ENCODE results near the gene GPBP1L1. TPM values are rescaled to one million over a fixed set of nuclear protein-coding genes. Genes with fewer than 3 reads are reported as not detected.
"Not testable (repeated sequence)": the region's sequence is repeated elsewhere in the genome, so short reads cannot be mapped to it uniquely, and the experiment has no call there.

Gene GPBP1L1
- total RNA-seq, 4 donors from 2014 or later, result 121 to 219 (median 131) TPM

DNA sequence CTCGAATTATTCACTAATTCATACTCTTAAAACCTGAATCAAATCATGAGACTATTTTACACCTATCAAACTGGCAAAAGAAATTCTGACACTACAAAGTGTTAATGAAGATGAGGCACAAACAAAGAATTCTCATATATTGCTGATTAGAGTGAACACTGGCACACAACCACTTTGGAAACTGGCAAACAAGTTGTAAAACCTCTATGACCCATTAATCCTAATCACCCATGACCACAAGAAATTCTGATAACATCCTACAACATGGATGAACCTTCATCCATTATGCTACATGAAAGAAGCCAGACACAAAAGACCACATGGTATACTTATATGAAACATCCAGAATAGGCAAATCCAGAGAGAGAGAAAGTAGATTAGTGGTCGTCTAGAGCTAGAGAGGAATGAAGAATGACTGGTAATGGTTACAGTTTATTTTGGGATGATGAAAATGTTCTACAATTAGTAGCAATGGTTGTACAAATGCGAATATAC, 8.5 kb downstream of the GPBP1L1 start:
- Histone ChIP-seq H3K27ac (no peak overlapping the region), H3K4me3 (no peak overlapping the region), H3K27me3 (no peaks in the 10 kb centered on the region), H3K9me3 (no peaks in the 10 kb centered on the region), H3K36me3 (no peaks in the 10 kb centered on the region), H3K4me1 (peaks cover 53% of the 10 kb centered on the region)
- no peak for TF ChIP-seq POLR2AphosphoS5 (IDR thresholded peaks at IDR 0.05)
- no peak for TF ChIP-seq POLR2A (IDR thresholded peaks at IDR 0.05)
- 60% methylated on average over 3 of the region's 3 CpGs for WGBS
- no peak for DNase-seq (ENCODE audit: low spot score in 2 of 2)

DNA sequence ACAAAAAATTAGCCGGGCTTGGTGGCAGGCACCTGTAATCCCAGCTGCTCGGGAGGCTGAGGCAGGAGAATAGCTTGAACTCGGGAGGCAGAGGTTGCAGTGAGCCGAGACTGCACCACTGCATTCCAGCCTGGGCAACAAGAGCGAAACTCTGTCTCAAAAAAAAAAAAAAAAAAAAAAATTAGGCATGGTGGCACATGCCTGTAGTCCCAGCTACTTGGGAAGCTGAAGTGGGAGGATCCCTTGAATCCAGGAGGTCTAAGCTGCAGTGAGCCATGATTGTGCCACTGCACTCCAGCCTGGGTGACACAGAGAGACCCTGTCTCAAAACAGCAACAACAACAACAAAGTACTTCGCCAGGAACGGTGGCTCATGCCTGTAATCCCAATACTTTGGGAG, 9.8 kb downstream of the GPBP1L1 start:
- not testable (repeated sequence) for H3K36me3 ChIP-seq; DNase-seq (ENCODE audit: low spot score in 2 of 2); H3K27ac ChIP-seq; H3K9me3 ChIP-seq; H3K27me3 ChIP-seq; H3K4me3 ChIP-seq
- 90% methylated on average over 7 of the region's 7 CpGs for WGBS
- H3K4me1 ChIP-seq, result peaks cover 44% of the 10 kb centered on the region

DNA sequence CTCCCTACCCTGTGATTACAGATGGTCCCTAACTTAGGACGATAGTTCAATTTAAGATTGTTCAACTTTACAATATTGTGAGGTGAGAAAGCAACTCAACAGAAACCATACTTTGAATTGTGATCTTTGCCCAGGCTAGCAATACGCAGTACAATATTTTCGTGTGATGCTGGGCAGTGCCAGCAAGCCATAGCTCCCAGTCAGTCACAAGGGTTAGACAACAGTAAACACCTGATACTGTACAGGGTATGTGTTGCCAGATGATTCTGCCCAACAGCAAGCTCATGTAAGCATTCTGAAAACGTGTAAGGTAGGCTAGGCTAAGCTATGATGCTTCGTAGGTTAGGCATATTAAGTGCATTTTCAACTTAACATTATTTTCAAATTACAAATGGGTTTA, 11.9 kb downstream of the GPBP1L1 start:
- DNase-seq (ENCODE audit: low spot score in 2 of 2), result no peak
- WGBS, result 68% methylated on average over 5 of the region's 5 CpGs
- Histone ChIP-seq H3K27ac (no peak overlapping the region), H3K4me3 (no peak overlapping the region), H3K4me1 (peaks cover 32% of the 10 kb centered on the region), H3K9me3 (no peaks in the 10 kb centered on the region), H3K27me3 (no peaks in the 10 kb centered on the region), H3K36me3 (no peaks in the 10 kb centered on the region)
- TF ChIP-seq POLR2A (IDR thresholded peaks at IDR 0.05) (no peak), EP300 (IDR thresholded peaks at IDR 0.05) (no peak), POLR2AphosphoS5 (IDR thresholded peaks at IDR 0.05) (no peak)
- TF ChIP-seq, protein P1, sequence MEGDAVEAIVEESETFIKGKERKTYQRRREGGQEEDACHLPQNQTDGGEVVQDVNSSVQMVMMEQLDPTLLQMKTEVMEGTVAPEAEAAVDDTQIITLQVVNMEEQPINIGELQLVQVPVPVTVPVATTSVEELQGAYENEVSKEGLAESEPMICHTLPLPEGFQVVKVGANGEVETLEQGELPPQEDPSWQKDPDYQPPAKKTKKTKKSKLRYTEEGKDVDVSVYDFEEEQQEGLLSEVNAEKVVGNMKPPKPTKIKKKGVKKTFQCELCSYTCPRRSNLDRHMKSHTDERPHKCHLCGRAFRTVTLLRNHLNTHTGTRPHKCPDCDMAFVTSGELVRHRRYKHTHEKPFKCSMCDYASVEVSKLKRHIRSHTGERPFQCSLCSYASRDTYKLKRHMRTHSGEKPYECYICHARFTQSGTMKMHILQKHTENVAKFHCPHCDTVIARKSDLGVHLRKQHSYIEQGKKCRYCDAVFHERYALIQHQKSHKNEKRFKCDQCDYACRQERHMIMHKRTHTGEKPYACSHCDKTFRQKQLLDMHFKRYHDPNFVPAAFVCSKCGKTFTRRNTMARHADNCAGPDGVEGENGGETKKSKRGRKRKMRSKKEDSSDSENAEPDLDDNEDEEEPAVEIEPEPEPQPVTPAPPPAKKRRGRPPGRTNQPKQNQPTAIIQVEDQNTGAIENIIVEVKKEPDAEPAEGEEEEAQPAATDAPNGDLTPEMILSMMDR (IDR thresholded peaks at IDR 0.05), result no peak

DNA sequence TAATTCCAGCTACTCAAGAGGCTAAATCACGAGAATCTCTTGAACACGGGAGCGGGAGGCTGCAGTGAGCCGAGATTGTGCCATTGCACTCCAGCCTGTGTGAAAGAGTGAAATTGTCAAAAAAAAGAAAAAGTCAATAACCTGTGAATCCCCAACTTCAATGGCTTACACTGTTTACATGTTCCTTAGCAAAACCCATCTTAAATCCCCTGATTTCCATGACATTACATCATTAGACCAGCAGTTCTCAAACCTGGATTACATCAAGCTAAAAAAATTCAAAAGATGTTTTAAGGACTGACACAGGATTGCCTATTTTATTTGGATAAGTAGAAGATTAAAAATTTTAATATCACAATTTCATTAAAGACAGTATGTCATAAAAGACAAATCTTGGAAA, 12.4 kb downstream of the GPBP1L1 start:
- no peak overlapping the region for H3K4me3 ChIP-seq
- H3K36me3 ChIP-seq, result no peaks in the 10 kb centered on the region
- TF ChIP-seq, protein P1 (IDR thresholded peaks at IDR 0.05), result no peak
- no peak for TF ChIP-seq EP300 (IDR thresholded peaks at IDR 0.05)
- no peak for TF ChIP-seq POLR2A (IDR thresholded peaks at IDR 0.05)
- no peak for TF ChIP-seq POLR2AphosphoS5 (IDR thresholded peaks at IDR 0.05)
- no peak overlapping the region for H3K27ac ChIP-seq
- DNase-seq (ENCODE audit: low spot score in 2 of 2), result no peak
- WGBS, result 92% methylated on average over 4 of the region's 4 CpGs
- no peaks in the 10 kb centered on the region for H3K9me3 ChIP-seq
- no peaks in the 10 kb centered on the region for H3K27me3 ChIP-seq
- H3K4me1 ChIP-seq, result peaks cover 32% of the 10 kb centered on the region

DNA sequence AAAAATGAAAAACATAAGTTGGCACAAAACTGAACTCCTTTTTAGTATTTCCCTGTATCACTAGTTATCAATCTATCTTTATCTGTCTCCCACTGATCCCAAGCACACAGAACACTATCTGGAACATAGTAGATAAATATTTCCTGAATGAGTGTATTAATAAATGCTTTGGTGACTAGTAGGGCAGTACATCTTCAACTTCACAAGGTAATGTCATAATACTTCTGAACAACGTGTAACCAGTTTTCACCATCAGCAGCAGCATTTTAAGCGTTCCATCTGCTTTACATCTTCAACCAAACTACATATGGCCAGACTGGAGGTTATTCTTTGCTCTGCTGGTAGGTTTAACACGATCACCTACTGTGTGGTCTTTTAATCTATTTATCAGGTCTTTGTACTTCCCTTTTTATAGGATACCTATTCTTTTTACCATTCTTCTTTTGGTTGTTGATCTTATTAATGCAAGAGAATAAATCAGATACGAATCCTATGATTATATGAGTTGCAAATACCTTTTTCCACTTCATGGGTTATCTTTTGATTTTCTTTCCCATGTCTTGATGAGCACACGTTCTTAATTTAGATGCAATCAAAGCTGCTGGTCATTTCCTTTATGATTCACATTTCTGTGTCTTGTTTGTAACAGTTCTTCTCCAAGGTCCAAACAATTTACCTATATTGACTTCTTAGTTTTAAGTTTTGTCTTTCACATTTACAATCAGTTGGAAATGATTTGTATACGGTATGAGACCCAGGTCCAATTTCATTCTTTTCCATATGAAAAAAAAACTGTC, 16.3 kb downstream of the GPBP1L1 start:
- H3K4me1 ChIP-seq, result peaks cover 17% of the 10 kb centered on the region

DNA sequence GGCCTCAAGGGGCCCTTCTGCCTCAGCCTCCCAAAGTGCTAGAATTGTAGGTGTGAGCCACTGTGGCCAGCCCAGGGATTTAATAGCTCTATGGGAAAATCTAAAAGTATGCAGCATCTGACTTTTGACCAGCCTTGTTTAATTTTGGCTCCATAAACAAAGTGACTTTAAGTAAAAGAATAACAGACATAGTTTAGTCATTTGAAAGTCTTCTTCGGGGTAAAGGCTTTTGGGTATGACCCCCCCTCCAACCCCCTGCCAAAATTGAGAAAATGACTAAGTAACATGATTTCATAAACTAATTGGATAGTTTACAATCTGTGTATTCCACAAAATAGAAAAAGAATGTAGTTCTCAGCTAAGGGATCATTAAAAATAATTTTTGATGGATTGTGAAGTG, 17.0 kb downstream of the GPBP1L1 start:
- Histone ChIP-seq H3K27me3 (no peaks in the 10 kb centered on the region), H3K27ac (no peak overlapping the region), H3K36me3 (no peaks in the 10 kb centered on the region), H3K4me1 (peaks cover 15% of the 10 kb centered on the region), H3K4me3 (no peak overlapping the region), H3K9me3 (no peaks in the 10 kb centered on the region)
- TF ChIP-seq, protein P1 (IDR thresholded peaks at IDR 0.05), result no peak
- TF ChIP-seq EP300 (IDR thresholded peaks at IDR 0.05), result no peak
- no peak for TF ChIP-seq POLR2AphosphoS5 (IDR thresholded peaks at IDR 0.05)
- TF ChIP-seq POLR2A (IDR thresholded peaks at IDR 0.05), result no peak
- no peak for DNase-seq (ENCODE audit: low spot score in 2 of 2)
- 72% methylated on average over 1 of the region's 1 CpG for WGBS

More for the DNA sequence above, 16.3 kb downstream of the GPBP1L1 start:
- H3K9me3 ChIP-seq, result no peaks in the 10 kb centered on the region
- DNase-seq (ENCODE audit: low spot score in 2 of 2), result no peak
- no peak overlapping the region for H3K27ac ChIP-seq
- H3K36me3 ChIP-seq, result no peaks in the 10 kb centered on the region
- H3K27me3 ChIP-seq, result no peaks in the 10 kb centered on the region
- no peak for TF ChIP-seq EP300 (IDR thresholded peaks at IDR 0.05)
- TF ChIP-seq POLR2A (IDR thresholded peaks at IDR 0.05), result no peak
- TF ChIP-seq, protein P1 (IDR thresholded peaks at IDR 0.05), result no peak
- TF ChIP-seq POLR2AphosphoS5 (IDR thresholded peaks at IDR 0.05), result no peak
- no peak overlapping the region for H3K4me3 ChIP-seq
- 67% methylated on average over 6 of the region's 6 CpGs for WGBS
